Upper lobe of left lung (tissue), 6 donors: ENCODE results near the gene IGSF21. TPM values are rescaled to one million over a fixed set of nuclear protein-coding genes. Genes with fewer than 3 reads are reported as not detected.

Source experiments
- ATAC-seq, 2 donors: fragments of 200-7000 bp; cut with Tn5 transposase; one replicate each; pipeline ENCODE4 v1.9.1; 2022; ENCODE audit warnings: mild to moderate bottlenecking in 2 of 2, moderate library complexity in 2 of 2; ENCODE audit not compliant: low FRiP score in 2 of 2
- DNase-seq, 2 donors: peaks; one replicate each; pipeline ENCODE4 v3.0.0-alpha.2; 2019 to 2020
- H3K27ac ChIP-seq, 4 donors: fragments of 200-600 bp; sonication (generic); one replicate each; pipeline ENCODE4 v1.5.1; 2016 to 2019
- H3K27me3 ChIP-seq, 4 donors: fragments of 200-600 bp; sonication (generic); one replicate each; pipeline ENCODE4 v1.5.1; 2017 to 2019
- H3K36me3 ChIP-seq, 4 donors: fragments of 200-600 bp; sonication (generic); one replicate each; pipeline ENCODE4 v1.5.1; 2016 to 2019
- H3K4me1 ChIP-seq, 4 donors: fragments of 200-600 bp; sonication (generic); one replicate each; pipeline ENCODE4 v1.5.1; 2018 to 2019
- H3K4me3 ChIP-seq, 4 donors: fragments of 200-600 bp; sonication (generic); one replicate each; pipeline ENCODE4 v1.5.1; 2017 to 2019; ENCODE audit warnings: mild to moderate bottlenecking in 2 of 4, moderate library complexity in 1 of 4
- H3K9me3 ChIP-seq, 4 donors: fragments of 200-600 bp; sonication (generic); one replicate each; pipeline ENCODE4 v1.5.1; 2018 to 2019
- CTCF ChIP-seq, 6 experiments: fragments of 450-650 bp in 4 of 6; fragments of 200-600 bp in 2 of 6; sonication (generic) in 2 of 6; IDR thresholded peaks; one replicate each; pipeline ENCODE4 v1.5.1; 2016 to 2019; ENCODE audit warnings: antibody characterized with exemption in 6 of 6
- EP300 ChIP-seq, 4 donors: sonication (generic); formaldehyde crosslinking; IDR thresholded peaks; one replicate each; pipeline ENCODE4 v1.5.1; 2017; ENCODE audit warnings: antibody characterized with exemption in 4 of 4, control low read depth in 2 of 4
- POLR2A ChIP-seq, 4 donors: fragments of 450-650 bp; IDR thresholded peaks; one replicate each; pipeline ENCODE4 v1.5.1; 2016 to 2017; ENCODE audit warnings: antibody characterized with exemption in 4 of 4, mild to moderate bottlenecking in 2 of 4
- POLR2AphosphoS5 ChIP-seq, 2 donors: sonication (generic); formaldehyde crosslinking; IDR thresholded peaks; one replicate each; pipeline ENCODE4 v1.5.1; 2017; ENCODE audit warnings: antibody characterized with exemption in 2 of 2
- WGBS, 2 donors: methylation state at CpG; one replicate each; pipeline ENCODE4 v1.1.5; 2017 to 2018; 5-methylcytosine and 5-hydroxymethylcytosine counted together
- total RNA-seq, 6 donors: library from RNA; depleted of rRNA in 4 of 6; stranded (reverse); fragments of >200 nt in 4 of 6; gene quantifications; one replicate each; pipeline versions ENCODE4 v1.1.0 to v1.2.1, GENCODE V29; 2016 to 2021
- donor health status: DM: no; HTN: no; CAD: no; lungs with moderate emphysema.
- donor health status: DM: no; HTN: yes; CAD: no; lungs with severe emphysema.

IGSF21 gene
- total RNA-seq, 6 donors from 2014 or later = 1.1 to 2.9 (median 2.0) TPM; not detected in 1

GRCh38 chr1:18396247-18396980, 288.8 kb downstream of the IGSF21 start:
- TF ChIP-seq EP300 (IDR thresholded peaks at IDR 0.05) (no peak), CTCF (IDR thresholded peaks at IDR 0.05) (no peak), POLR2AphosphoS5 (IDR thresholded peaks at IDR 0.05) (no peak), POLR2A (IDR thresholded peaks at IDR 0.05) (no peak)
- Histone ChIP-seq H3K9me3 (no peaks in the 10 kb centered on the region), H3K27ac (no peak overlapping the region), H3K4me1 (no peaks in the 10 kb centered on the region), H3K36me3 (no peaks in the 10 kb centered on the region), H3K27me3 (no peaks in the 10 kb centered on the region), H3K4me3 (no peak overlapping the region)
- DNase-seq (no peak), ATAC-seq (no peak)
- WGBS, 2 donors = 60 to 63% methylated on average over 7 of the region's 7 CpGs

- no peak overlapping the region for H3K27ac ChIP-seq
- H3K4me3 ChIP-seq = no peak overlapping the region
- DNase-seq (no peak), ATAC-seq (no peak)
- WGBS, 2 donors = 81 to 84% methylated on average over 4 of the region's 4 CpGs
- no peaks in the 10 kb centered on the region for H3K27me3 ChIP-seq
- H3K4me1 ChIP-seq = no peaks in the 10 kb centered on the region
- no peaks in the 10 kb centered on the region for H3K36me3 ChIP-seq
- H3K9me3 ChIP-seq = no peaks in the 10 kb centered on the region
- TF ChIP-seq POLR2AphosphoS5 (IDR thresholded peaks at IDR 0.05) (no peak), POLR2A (IDR thresholded peaks at IDR 0.05) (no peak), CTCF (IDR thresholded peaks at IDR 0.05) (no peak), EP300 (IDR thresholded peaks at IDR 0.05) (no peak)
Measured at GRCh38 chr1:18397641-18398040, 290.0 kb downstream of the IGSF21 start.

GRCh38 chr1:18398791-18399530, 291.4 kb downstream of the IGSF21 start:
- no peaks in the 10 kb centered on the region for H3K9me3 ChIP-seq
- DNase-seq (no peak), ATAC-seq (no peak)
- H3K36me3 ChIP-seq = no peaks in the 10 kb centered on the region
- H3K27me3 ChIP-seq = no peaks in the 10 kb centered on the region
- no peak overlapping the region for H3K27ac ChIP-seq
- H3K4me3 ChIP-seq = no peak overlapping the region
- 28 to 55% methylated on average over 3 to 4 of the region's 5 CpGs for WGBS, 2 donors
- H3K4me1 ChIP-seq = no peaks in the 10 kb centered on the region
- TF ChIP-seq EP300 (IDR thresholded peaks at IDR 0.05) (no peak), CTCF (IDR thresholded peaks at IDR 0.05) (no peak), POLR2A (IDR thresholded peaks at IDR 0.05) (no peak), POLR2AphosphoS5 (IDR thresholded peaks at IDR 0.05) (no peak)

GRCh38 chr1:18400347-18401102, 292.9 kb downstream of the IGSF21 start:
- no peak for ATAC-seq
- H3K27me3 ChIP-seq = no peaks in the 10 kb centered on the region
- H3K4me1 ChIP-seq = no peaks in the 10 kb centered on the region
- no peak overlapping the region for H3K4me3 ChIP-seq
- no peak for DNase-seq
- WGBS, 2 donors = 75 to 82% methylated on average over 7 of the region's 7 CpGs
- H3K27ac ChIP-seq = no peak overlapping the region
- TF ChIP-seq EP300 (IDR thresholded peaks at IDR 0.05) (no peak), POLR2AphosphoS5 (IDR thresholded peaks at IDR 0.05) (no peak), CTCF (IDR thresholded peaks at IDR 0.05) (no peak), POLR2A (IDR thresholded peaks at IDR 0.05) (no peak)
- H3K9me3 ChIP-seq = peaks cover 0 to 6% (median 0%) of the 10 kb centered on the region in 4 donors
- H3K36me3 ChIP-seq = no peaks in the 10 kb centered on the region
